ENCODE results near the gene PROSER2.

The PROSER2 gene

GRCh38 chr10:11913079-11913641, 90.0 kb downstream of the PROSER2 start:
- DNase-seq: no peak

DNA sequence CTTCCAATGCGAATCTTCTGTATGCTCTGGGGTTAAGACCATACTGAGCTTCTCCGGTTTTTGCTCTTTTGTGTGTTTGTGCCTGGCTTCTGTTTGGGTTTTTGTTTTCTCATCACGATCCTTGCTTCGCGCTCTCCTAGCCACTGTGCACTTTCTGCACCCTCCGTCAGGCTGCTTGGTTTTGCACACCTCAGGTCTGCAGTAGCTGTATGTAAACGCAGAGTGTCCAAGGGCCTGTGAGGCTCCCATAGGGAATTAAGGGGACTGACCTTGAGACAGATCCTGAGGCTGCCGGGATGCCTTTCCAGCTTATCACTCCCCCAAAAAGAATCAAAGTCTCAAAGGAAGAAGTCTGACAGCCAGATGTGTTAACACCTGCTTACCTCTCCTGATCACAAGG, 95.2 kb downstream of the PROSER2 start:
- no peak for DNase-seq

GRCh38 chr10:11919271-11919670, 96.1 kb downstream of the PROSER2 start:
- no peak for DNase-seq
